Small intestine (tissue), 7 donors: Measurements from ENCODE around the gene MLLT3. TPM values are rescaled to one million over a fixed set of nuclear protein-coding genes. Genes with fewer than 3 reads are reported as not detected.

Experiments
- DNase-seq, 2 donors: peaks; one replicate each; pipeline versions ENCODE4 v3.0.0 to v3.0.0-alpha.2; 2013
- FAIRE-seq: peaks from 2 replicates; lab custom pipeline; 2012; peaks lifted over from hg19 to GRCh38; lab: Jason Lieb, UNC
- H3K27ac ChIP-seq, 3 donors: one replicate each; pipeline ENCODE4 v1.5.1; 2013; ENCODE audit warnings: low read length in 2 of 3, mild to moderate bottlenecking in 2 of 3, control low read depth in 1 of 3, inconsistent platforms in 1 of 3, low read depth in 1 of 3, moderate library complexity in 1 of 3
- H3K27me3 ChIP-seq, 3 donors: one replicate each; pipeline ENCODE4 v1.6.1; 2013; ENCODE audit warnings: low read length in 3 of 3, inconsistent platforms in 1 of 3; ENCODE audit not compliant: control insufficient read depth in 3 of 3, insufficient read depth in 3 of 3
- H3K36me3 ChIP-seq, 3 donors: one replicate each; pipeline ENCODE4 v1.6.1; 2013; ENCODE audit warnings: low read length in 3 of 3, inconsistent platforms in 1 of 3, low read depth in 1 of 3, mild to moderate bottlenecking in 1 of 3, moderate library complexity in 1 of 3; ENCODE audit not compliant: control insufficient read depth in 3 of 3, insufficient read depth in 2 of 3
- H3K4me1 ChIP-seq, 3 donors: one replicate each; pipeline ENCODE4 v1.6.1; 2013; ENCODE audit warnings: low read length in 2 of 3, inconsistent platforms in 1 of 3, low read depth in 1 of 3, mild to moderate bottlenecking in 1 of 3, moderate library complexity in 1 of 3; ENCODE audit not compliant: control insufficient read depth in 3 of 3, insufficient read depth in 2 of 3
- H3K4me3 ChIP-seq, 3 donors: one replicate each; pipeline ENCODE4 v1.5.1; 2013; ENCODE audit warnings: low read length in 3 of 3, control low read depth in 1 of 3, inconsistent platforms in 1 of 3, low read depth in 1 of 3, mild to moderate bottlenecking in 1 of 3, moderate library complexity in 1 of 3
- H3K9me3 ChIP-seq, 2 donors: one replicate each; pipeline ENCODE4 v1.6.1; 2013; ENCODE audit warnings: low read depth in 1 of 2, low read length in 1 of 2; ENCODE audit not compliant: control insufficient read depth in 2 of 2, insufficient read depth in 1 of 2
- WGBS, 3 donors: extraction: QIAGEN DNeasy Blood & Tissue Kit; methylation state at CpG; one replicate each; pipeline ENCODE4 v1.1.7; 2013; 5-methylcytosine and 5-hydroxymethylcytosine counted together
- polyA plus RNA-seq, 4 donors: library from polyadenylated mRNA; stranded (reverse) in 3 of 4; unstranded in 1 of 4; fragments of 200-250 nt in 3 of 4; fragments of 120-200 nt in 1 of 4; gene quantifications; one replicate each; pipeline versions ENCODE4 v1.2.1 to v1.2.3, GENCODE V29; 2013
- donor health status: healthy with polysubstance abuse.
- donor health status: control.
- donor health status: control.
- donor health status: Bipolar disorder and iron deficiency.
- donor health status: healthy.

Gene MLLT3
- polyA plus RNA-seq, 4 donors, result 8.9 to 34.5 (median 14.0) TPM

GRCh38 chr9:20391208-20391607 lies 231.1 kb downstream of the MLLT3 start:
- Histone ChIP-seq H3K27ac (no peak overlapping the region), H3K36me3 (no peaks in the 10 kb centered on the region), H3K4me1 (no peaks in the 10 kb centered on the region), H3K9me3 (no peaks in the 10 kb centered on the region), H3K27me3 (no peaks in the 10 kb centered on the region), H3K4me3 (no peak overlapping the region)
- FAIRE-seq, result no peak
- 91 to 100% (median 93%) methylated on average over 1 of the region's 1 CpG for WGBS, 3 donors
- no peak for DNase-seq

- Histone ChIP-seq H3K9me3 (no peaks in the 10 kb centered on the region), H3K4me1 (no peaks in the 10 kb centered on the region), H3K27me3 (no peaks in the 10 kb centered on the region), H3K27ac (no peak overlapping the region), H3K4me3 (no peak overlapping the region), H3K36me3 (no peaks in the 10 kb centered on the region)
- FAIRE-seq (no peak), DNase-seq (no peak)
These were observed 231.9 kb downstream of the MLLT3 start for GRCh38 chr9:20390400-20390799.

- H3K4me1 ChIP-seq, result peaks cover 0 to 7% (median 0%) of the 10 kb centered on the region in 3 donors
- no peak for FAIRE-seq
- H3K27me3 ChIP-seq, result no peaks in the 10 kb centered on the region
- DNase-seq, result no peak
- H3K9me3 ChIP-seq, result no peaks in the 10 kb centered on the region
- H3K4me3 ChIP-seq, result no peak overlapping the region
- 93 to 94% (median 94%) methylated on average over 3 of the region's 3 CpGs for WGBS, 3 donors
- no peak overlapping the region for H3K27ac ChIP-seq
- no peaks in the 10 kb centered on the region for H3K36me3 ChIP-seq
These were observed 235.2 kb downstream of the MLLT3 start for GRCh38 chr9:20387062-20387461.

DNA sequence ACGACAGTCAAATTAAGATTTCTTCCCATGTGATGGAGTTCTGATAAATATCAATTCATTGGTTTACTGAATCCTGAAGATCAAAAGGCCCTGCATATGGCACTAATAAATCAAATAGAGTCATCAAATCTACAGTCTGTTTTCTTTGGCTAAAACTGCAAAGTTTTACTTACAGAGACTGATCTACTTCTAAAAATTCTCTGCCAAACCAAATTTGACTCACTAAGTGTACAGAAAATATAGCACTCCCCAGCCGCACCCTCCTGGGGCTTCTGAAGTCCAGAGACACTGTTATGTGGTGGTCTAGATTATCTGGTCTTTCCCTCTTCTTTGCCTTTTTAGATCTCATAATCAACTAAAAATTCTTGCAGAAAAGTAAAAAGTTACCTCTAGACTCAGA lies 237.7 kb downstream of the MLLT3 start:
- DNase-seq (no peak), FAIRE-seq (no peak)
- H3K36me3 ChIP-seq, result no peaks in the 10 kb centered on the region
- H3K27me3 ChIP-seq, result no peaks in the 10 kb centered on the region
- H3K4me3 ChIP-seq, result no peak overlapping the region
- H3K9me3 ChIP-seq, result no peaks in the 10 kb centered on the region
- peaks cover 0 to 10% (median 0%) of the 10 kb centered on the region in 3 donors for H3K4me1 ChIP-seq
- 63 to 83% (median 76%) methylated on average over 2 of the region's 2 CpGs for WGBS, 3 donors
- no peak overlapping the region for H3K27ac ChIP-seq

GRCh38 chr9:20382460-20383071 lies 239.7 kb downstream of the MLLT3 start:
- H3K36me3 ChIP-seq, result no peaks in the 10 kb centered on the region
- no peak overlapping the region for H3K4me3 ChIP-seq
- H3K9me3 ChIP-seq, result no peaks in the 10 kb centered on the region
- H3K4me1 ChIP-seq, result peaks cover 0 to 10% (median 0%) of the 10 kb centered on the region in 3 donors
- no peaks in the 10 kb centered on the region for H3K27me3 ChIP-seq
- H3K27ac ChIP-seq, result no peak overlapping the region
- peak; percentile 28 to 34 for DNase-seq
- 48 to 71% (median 69%) methylated on average over 2 of the region's 2 CpGs for WGBS, 3 donors
- no peak for FAIRE-seq

- Histone ChIP-seq H3K4me3 (no peak overlapping the region), H3K36me3 (no peaks in the 10 kb centered on the region), H3K27me3 (no peaks in the 10 kb centered on the region), H3K9me3 (no peaks in the 10 kb centered on the region), H3K4me1 (peaks cover 0 to 10% (median 0%) of the 10 kb centered on the region in 3 donors), H3K27ac (no peak overlapping the region)
- FAIRE-seq, result no peak
- DNase-seq, result no peak
- WGBS, 3 donors, result 88 to 95% (median 92%) methylated on average over 5 of the region's 5 CpGs
These were observed 241.8 kb downstream of the MLLT3 start for GRCh38 chr9:20380546-20380945.

DNA sequence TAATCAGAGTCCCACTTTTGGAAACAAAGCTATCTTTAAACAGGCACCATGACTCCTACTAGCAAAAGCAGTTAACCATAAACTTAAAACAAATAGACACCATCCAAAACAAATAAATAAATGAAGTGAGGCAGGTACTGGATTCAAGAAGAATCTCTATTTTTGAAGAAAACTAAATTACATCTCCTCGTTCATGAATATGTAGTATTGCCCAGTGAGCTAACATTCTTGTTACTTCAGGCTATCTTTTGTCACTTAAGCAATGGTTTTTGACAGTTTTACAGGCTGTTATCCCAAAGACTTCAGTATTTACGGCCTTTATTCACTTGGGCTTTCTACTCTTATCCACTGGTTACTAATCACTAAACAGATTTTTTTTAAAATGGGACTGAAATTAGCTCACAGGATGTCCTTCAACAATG lies 242.5 kb downstream of the MLLT3 start:
- H3K4me1 ChIP-seq, result peaks cover 0 to 10% (median 0%) of the 10 kb centered on the region in 3 donors
- no peak for DNase-seq
- 77 to 80% (median 79%) methylated on average over 2 of the region's 2 CpGs for WGBS, 3 donors
- no peaks in the 10 kb centered on the region for H3K36me3 ChIP-seq
- no peak for FAIRE-seq
- no peaks in the 10 kb centered on the region for H3K9me3 ChIP-seq
- no peak overlapping the region for H3K27ac ChIP-seq
- no peaks in the 10 kb centered on the region for H3K27me3 ChIP-seq
- H3K4me3 ChIP-seq, result no peak overlapping the region

GRCh38 chr9:20378851-20379250 lies 243.4 kb downstream of the MLLT3 start:
- Histone ChIP-seq H3K9me3 (no peaks in the 10 kb centered on the region), H3K27me3 (no peaks in the 10 kb centered on the region), H3K27ac (no peak overlapping the region), H3K4me1 (peaks cover 0 to 10% (median 0%) of the 10 kb centered on the region in 3 donors), H3K36me3 (peaks cover 0 to 2% (median 0%) of the 10 kb centered on the region in 3 donors), H3K4me3 (no peak overlapping the region)
- FAIRE-seq (no peak), DNase-seq (no peak)
- WGBS, 3 donors, result 65 to 76% (median 74%) methylated on average over 3 of the region's 3 CpGs

DNA sequence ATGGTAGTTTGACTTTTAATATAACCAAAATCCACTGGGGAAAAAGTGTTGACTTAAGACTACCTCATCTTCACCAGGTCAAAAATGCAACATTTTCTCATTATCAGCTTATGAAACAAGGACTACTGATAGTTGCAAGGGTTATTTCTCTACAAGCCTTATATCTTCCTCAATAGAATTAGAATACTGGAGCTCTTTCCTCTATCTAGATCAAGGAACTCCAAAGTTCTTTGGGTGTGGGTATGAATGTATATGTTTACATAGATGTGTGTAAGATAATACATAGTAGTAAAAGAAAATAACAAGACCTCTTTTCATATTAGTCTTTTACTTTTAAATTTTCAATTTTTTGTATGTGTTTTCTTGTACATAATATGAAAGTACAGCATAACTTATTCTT lies 244.5 kb downstream of the MLLT3 start:
- DNase-seq, result peak in 1 of 2 donors; percentile 8
- no peaks in the 10 kb centered on the region for H3K9me3 ChIP-seq
- H3K27me3 ChIP-seq, result no peaks in the 10 kb centered on the region
- no peak overlapping the region for H3K27ac ChIP-seq
- peaks cover 0 to 4% (median 0%) of the 10 kb centered on the region in 3 donors for H3K4me1 ChIP-seq
- no peak for FAIRE-seq
- H3K4me3 ChIP-seq, result no peak overlapping the region
- peaks cover 0 to 2% (median 0%) of the 10 kb centered on the region in 3 donors for H3K36me3 ChIP-seq
